IPS-18c (cell line): Measurements from ENCODE around the gene PRKAA1.
"Not testable (repeated sequence)": the region's sequence is repeated elsewhere in the genome, so short reads cannot be mapped to it uniquely, and the experiment has no call there.

Experiments
- H3K4me3 ChIP-seq: 2 replicates; pipeline ENCODE4 v1.7.0; 2013; ENCODE audit warnings: low read depth, mild to moderate bottlenecking, low read length, moderate library complexity; ENCODE audit not compliant: insufficient read depth
- H3K9me3 ChIP-seq: one replicate; pipeline ENCODE4 v1.6.1; 2013; ENCODE audit warnings: mild to moderate bottlenecking, low read length, moderate library complexity; ENCODE audit not compliant: control insufficient read depth, insufficient read depth

Gene PRKAA1

GRCh38 chr5:40714001-40714400 is 84.2 kb downstream of the PRKAA1 start:
- H3K9me3 ChIP-seq = no peaks in the 10 kb centered on the region
- H3K4me3 ChIP-seq = no peak overlapping the region

- not testable (repeated sequence) for H3K9me3 ChIP-seq, H3K4me3 ChIP-seq
Measured at GRCh38 chr5:40710575-40710974, 87.6 kb downstream of the PRKAA1 start.
